Dedifferentiated amniotic fluid mesenchymal stem cell (primary cell): Measurements from ENCODE around the gene DPYSL4.

ENCODE experiments used
- DNase-seq: peaks from one replicate; pipeline ENCODE4 v3.0.0-alpha.2; 2016; ENCODE audit errors: extremely low spot score

DPYSL4 gene

DNA sequence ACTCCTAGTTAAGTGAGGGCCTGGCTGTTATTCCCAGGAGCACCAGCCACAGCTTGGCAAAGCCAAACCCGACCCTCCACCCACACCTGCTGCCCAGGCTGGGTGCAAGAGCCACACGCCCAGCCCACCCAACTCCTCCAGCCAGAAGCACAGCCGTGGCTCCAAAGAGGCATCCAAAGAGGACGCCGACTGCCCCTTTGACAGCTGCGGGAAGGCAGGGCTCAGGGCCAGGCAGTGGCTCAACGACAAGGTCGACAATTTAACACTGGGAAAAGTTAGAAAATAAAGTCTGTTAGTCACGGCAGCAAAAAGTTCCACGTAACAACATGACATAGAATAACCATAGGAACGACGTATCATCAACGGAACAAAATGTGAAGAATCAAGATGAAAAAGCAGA is 54.3 kb downstream of the DPYSL4 start:
- no peak for DNase-seq

- no peak for DNase-seq
Observed at GRCh38 chr10:132241496-132241895, 54.7 kb downstream of the DPYSL4 start.

DNA sequence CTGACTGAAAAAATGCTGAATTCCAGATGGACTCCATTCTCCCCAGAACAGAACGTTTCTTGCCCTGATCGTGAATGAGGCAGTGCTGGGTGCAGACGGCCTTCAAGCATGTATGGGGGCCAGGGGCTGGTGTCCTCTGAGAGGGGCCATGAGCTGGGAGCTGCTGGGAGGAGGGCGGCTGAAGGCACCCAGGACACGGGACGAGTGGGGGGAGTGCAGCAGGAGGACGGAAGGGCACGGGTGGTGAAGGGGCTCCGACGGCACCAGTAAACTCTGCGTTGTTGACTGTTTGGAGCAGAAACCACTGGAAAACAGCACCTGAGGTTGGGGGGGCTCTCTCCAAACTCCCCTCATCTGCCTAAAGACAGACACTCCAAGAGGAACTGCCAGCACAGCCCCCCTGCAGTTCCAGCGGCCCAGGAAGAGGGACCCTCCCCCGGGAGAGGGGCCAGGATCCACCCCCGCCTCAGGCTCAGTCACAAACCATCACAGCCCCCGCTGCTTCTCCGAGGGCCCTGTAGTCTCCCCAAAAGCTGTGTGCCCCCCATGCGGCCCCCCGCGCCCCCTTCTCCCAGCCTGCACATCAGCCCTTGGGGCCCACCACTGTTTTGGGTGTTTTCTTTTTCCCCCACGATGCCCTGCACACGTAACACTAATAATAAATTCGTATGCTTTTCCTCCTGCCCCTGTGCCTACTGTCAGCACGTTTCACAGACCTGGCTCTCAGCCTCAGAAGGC is 55.5 kb downstream of the DPYSL4 start:
- no peak for DNase-seq

- DNase-seq = no peak
Observed at GRCh38 chr10:132243141-132243540, 56.4 kb downstream of the DPYSL4 start.

GRCh38 chr10:132243626-132244025 is 56.9 kb downstream of the DPYSL4 start:
- DNase-seq = no peak

- DNase-seq = no peak
Observed at GRCh38 chr10:132245056-132245455, 58.3 kb downstream of the DPYSL4 start.

GRCh38 chr10:132246296-132246695 is 59.5 kb downstream of the DPYSL4 start:
- DNase-seq = no peak

GRCh38 chr10:132247943-132248342 is 61.2 kb downstream of the DPYSL4 start:
- DNase-seq = no peak

GRCh38 chr10:132248455-132249225 is 61.9 kb downstream of the DPYSL4 start:
- DNase-seq = no peak

DNA sequence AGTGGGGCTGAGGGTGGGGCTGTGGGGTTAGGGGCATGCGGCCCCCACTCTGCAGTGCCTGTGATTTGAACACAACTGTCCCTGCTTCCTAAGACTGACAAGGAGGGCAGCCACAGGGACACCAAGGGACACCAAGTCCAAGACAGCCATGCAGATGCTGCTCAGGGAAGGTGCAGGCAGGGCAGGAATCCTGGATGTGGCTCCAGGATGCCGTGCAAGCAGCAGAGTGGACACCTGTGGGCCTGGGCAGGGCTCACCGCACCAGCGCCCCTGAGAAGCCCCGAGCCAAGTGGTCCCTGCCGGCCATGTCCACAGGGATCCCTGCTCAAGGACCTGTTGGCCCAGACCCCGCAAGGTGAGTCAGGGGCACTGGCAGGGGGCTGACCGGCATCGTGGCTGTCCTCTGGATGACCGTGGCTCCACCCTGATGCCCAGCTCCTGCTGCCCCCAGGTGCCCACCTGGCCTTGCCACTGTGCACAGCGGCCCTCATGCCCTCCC is 62.5 kb downstream of the DPYSL4 start:
- DNase-seq = no peak

DNA sequence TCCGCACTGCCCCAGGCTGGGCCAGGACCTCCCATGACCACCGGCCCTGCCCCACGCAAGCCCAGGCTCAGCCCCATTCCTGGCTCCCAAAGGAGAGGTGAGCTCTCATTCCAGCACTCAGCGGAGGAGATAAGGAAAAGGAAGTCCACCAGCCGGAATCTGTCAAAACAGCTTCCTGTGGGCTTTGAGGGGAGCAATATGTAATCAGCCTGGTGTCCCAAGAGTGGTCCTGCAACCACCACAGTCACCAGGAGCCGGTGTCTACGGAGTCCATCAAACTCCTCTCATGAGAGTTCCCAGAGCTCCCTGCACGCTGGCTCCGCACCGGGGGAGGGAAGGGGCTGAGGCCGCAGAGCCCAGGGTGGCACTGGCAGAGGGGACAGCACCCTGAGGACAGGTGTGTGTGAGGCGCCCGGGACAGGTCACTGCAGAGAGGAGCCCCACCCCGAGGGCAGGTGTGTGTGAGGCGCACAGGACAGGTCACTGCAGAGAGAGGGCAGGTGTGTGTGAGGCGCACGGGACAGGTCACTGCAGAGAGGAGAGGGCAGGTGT is 63.2 kb downstream of the DPYSL4 start:
- no peak for DNase-seq

GRCh38 chr10:132250481-132251475 is 64.0 kb downstream of the DPYSL4 start:
- no peak for DNase-seq

DNA sequence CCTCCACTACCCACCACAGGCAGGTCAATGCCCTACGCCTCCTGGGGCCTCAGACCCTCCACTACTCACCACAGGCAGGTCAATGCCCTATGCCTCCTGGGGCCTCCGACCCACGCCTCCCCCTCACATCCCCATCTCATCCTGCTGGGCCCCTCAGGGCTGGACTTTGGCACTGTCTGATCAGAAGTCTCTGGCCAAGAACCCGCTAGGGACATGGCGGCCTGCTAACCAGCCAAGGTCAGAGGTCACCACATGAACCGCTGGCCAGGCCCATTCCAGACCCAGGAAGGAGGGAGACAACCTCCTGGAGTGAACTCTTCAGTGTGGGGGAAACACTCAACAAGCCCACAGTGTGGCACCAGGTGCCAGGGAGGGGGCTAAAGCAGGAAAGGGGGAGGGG is 65.2 kb downstream of the DPYSL4 start:
- no peak for DNase-seq

- no peak for DNase-seq
Observed at GRCh38 chr10:132252412-132252811, 65.7 kb downstream of the DPYSL4 start.

DNA sequence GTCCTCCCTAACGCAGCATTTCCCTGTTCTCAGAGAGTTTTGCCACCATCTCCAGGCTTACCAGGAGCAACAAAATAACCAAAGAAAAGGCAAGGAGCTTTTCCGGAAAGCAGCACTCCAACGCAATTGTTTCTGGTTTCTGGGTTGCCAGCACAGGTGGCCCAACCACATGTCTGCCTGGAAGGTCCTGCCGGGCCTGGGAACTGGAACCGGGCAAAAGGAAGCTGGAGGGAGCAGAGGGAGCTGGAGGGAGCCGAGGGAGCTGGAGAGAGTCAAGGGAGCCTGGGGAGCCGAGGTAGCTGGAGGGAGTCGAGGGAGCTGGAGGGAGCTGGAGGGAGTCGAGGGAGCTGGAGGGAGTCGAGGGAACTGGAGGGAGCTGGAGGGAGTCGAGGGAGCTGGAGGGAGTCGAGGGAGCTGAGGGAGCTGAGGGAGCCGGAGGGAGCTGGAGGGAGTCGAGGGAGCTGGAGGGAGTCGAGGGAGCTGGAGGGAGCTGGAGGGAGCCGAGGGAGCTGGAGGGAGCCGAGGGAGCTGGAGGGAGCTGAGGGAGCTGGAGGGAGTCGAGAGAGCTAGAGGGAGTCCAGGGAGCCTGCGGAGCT is 66.4 kb downstream of the DPYSL4 start:
- no peak for DNase-seq

- no peak for DNase-seq
Observed at GRCh38 chr10:132254841-132255240, 68.1 kb downstream of the DPYSL4 start.
